Epithelial cell of proximal tubule (primary cell): ENCODE measurements around the gene CYP2A6. TPM values are rescaled to one million over a fixed set of nuclear protein-coding genes. Genes with fewer than 3 reads are reported as not detected.
A peak's percentile ranks its signal among the peaks of the same experiment; 100 is the strongest.

Experiments
- DNase-seq: peaks from one replicate; pipeline ENCODE4 v3.0.0-alpha.2; 2011; ENCODE audit warnings: low read depth
- H3K4me3 ChIP-seq: 2 replicates; pipeline ENCODE4 v1.5.1; 2011; ENCODE audit warnings: low read depth, mild to moderate bottlenecking, low read length
- total RNA-seq: library from RNA; depleted of rRNA; stranded (reverse); fragments of >200 nt; gene quantifications from 2 replicates; pipeline ENCODE4 v1.2.3, GENCODE V29; 2015
- TF ChIP-seq, protein P1 (sequence below): conservative IDR thresholded peaks from 2 replicates; pipeline ENCODE4 v1.5.1; 2012; ENCODE audit warnings: low read depth, mild to moderate bottlenecking, low read length

The CYP2A6 gene
- total RNA-seq, 1 donor from 2014 or later: not detected

DNA sequence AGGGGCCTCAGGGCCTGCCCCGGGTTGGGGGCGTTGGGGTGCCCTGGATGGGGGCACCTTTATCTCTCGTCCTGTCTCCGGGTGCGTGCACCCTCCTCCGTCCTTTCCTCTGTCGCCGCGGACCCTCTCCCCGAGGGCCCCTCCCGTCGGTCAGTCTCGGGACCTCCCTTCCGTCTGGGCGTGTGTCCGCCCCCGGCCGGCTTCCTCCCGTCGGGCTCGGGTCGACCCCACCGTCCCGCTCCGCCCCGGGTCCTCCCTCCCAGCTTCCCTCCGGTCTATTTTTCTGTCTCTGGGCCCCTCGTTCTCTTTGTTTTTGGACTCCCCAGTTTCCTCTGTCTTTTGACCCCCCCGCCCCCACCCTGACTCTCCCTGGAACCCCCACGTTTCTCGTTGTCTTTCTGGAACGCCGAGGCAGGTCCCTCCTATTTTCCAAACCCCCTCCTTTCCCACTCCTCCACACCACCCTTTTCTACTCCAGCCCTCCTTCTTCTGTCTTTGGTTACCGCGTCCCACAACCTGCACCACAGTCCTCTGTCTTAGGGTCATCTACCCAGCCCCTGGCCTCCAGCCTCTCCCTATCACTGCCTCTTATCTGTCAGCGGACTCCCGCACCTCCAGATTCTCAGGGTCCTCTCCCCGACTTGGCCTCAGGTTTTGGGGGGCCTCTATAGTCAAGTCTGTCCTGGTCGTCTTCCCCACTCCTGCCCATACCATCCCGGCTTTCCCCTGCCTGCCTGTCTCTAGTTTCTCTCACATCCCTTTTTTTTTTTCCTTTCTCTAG is 50.5 kb downstream of the CYP2A6 start:
- TF ChIP-seq, protein P1, sequence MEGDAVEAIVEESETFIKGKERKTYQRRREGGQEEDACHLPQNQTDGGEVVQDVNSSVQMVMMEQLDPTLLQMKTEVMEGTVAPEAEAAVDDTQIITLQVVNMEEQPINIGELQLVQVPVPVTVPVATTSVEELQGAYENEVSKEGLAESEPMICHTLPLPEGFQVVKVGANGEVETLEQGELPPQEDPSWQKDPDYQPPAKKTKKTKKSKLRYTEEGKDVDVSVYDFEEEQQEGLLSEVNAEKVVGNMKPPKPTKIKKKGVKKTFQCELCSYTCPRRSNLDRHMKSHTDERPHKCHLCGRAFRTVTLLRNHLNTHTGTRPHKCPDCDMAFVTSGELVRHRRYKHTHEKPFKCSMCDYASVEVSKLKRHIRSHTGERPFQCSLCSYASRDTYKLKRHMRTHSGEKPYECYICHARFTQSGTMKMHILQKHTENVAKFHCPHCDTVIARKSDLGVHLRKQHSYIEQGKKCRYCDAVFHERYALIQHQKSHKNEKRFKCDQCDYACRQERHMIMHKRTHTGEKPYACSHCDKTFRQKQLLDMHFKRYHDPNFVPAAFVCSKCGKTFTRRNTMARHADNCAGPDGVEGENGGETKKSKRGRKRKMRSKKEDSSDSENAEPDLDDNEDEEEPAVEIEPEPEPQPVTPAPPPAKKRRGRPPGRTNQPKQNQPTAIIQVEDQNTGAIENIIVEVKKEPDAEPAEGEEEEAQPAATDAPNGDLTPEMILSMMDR: no peak
- DNase-seq: no peak
- H3K4me3 ChIP-seq: peak overlapping the region; percentile 95

DNA sequence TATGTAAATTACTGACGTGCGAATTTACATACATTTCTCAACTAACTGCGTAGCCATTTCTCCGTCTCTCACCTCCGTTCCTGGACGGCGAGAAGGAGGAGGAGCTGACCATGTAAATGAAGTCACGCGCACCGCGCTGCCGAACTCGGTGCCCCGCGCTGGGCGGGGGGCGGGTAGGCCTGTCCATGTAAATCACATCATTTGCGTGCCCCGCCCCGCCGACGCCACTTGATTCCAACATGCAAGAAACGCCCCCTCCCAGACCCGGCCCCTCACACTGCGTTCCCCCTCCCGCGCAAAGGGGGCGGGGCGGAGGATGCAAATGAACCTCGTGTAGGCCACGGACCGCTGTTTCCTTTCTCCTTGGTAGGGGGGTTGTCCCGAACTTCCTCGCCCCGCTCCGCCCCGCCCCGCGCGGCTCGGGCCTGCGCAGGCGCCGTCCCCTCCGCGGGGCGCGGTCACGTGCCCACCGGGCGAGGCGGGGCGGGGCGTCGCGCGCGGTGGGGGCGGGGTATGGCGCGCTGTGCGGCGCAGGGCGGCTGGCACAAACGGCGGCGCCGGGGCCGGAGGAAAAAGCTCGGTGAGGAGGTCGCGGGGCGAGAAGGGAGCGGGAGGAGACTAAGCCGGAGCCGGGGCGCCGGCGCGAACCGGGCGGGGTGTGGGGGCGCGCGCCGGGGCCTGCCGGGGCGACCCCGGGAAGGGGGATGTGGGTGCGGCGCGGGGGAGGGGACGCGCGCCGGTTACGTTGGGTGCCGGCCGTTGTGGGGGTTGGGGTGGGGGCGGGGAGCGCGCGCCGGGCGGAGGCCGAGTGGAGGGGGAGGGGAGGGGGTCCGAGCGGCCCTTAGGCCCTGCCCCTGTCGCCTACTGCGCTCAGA is 51.3 kb downstream of the CYP2A6 start, which contains the start of gene EGLN2:
Gene EGLN2 (plus strand): TSS at position 509 of the 875 bp plus-strand sequence. CDS start 1,382 bp downstream, outside the sequence.
- DNase-seq: peak; percentile 82
- peak within 1 kb of the TSS; percentile 95 for H3K4me3 ChIP-seq
- TF ChIP-seq, protein P1: no peak

DNA sequence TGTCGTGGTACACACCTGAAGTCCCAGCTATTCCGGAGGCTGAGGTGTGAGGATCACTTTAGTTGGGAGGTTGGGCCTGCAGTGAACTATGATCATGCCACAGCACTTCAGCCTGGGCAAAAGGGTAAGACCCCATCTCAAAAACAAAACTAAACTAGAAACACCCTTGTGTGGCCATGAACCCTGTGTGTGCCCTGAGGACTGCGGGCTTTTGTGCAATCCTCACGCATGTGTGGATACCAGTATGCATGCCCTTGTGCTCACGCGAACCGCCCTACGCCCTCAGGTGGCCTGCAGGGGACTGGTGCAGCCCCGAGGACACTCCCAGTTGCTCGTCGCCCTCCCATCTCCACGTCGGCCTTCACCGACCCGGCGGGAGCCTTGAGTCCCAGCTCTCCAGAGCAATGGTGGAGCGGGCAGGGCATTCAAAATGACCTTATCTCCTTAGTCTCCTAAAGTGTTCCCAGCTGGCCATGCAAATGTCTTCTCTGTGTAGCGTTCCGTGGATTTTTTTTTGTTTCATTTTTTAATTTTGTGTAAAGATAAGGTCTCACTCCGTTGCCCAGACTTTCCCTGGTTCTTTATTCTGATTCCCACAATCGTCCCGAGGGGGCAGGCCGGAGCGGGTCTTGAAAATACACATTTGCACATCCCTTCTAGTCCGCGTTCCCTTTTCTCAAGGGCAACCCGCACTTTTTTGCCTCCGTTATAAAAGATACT is 52.1 kb downstream of the CYP2A6 start:
- DNase-seq: no peak
- H3K4me3 ChIP-seq: peak overlapping the region; percentile 56
- TF ChIP-seq, protein P1: peak; percentile 45

DNA sequence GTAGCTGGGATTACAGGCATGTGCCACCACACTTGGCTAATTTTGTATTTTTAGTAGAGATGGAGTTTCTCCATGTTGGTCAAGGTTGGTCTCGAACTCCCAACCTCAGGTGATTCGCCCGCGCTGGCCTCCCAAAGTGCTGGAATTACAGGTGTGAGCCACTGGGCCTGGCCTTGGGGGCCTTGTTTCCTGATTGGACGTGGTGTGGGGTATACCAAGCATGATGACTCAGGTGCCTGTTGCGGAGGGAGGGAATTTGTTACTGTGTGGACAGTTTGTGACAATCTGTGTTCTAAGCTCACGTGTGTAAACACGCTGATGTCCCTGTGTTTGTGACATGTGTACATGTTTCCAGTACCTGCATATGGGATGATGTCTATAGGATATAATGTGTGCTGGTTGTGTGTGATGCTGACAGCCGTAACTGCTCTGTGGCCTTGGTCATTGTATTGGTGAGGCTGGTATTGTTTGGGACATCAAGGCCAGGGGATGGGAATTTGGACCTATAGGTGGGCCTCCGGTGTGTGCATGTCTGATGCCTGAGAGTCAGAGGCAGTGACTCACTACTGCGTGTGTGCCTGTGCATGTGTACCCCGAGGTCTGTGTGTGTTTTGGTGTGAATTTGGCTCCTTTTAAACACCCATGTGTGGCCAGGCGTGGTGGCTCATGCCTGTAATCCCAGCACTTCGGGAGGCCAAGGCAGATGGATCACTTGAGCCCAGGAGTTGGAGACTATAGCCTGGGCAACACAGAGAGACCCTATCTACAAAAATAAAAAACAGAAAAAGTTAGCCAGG is 52.9 kb downstream of the CYP2A6 start:
- no peak for DNase-seq
- TF ChIP-seq, protein P1: no peak
- no peak overlapping the region for H3K4me3 ChIP-seq

Other genes starting within 250 kb of the CYP2A6 start
- 24.4 and 149 TPM in 2 replicates for gene LTBP4, start 249.1 kb downstream of the CYP2A6 start, total RNA-seq
- 13.3 and 32.0 TPM in 2 replicates for gene NUMBL, start 159.8 kb downstream of the CYP2A6 start, total RNA-seq
- 20.9 and 30.5 TPM in 2 replicates for gene COQ8B, start 133.6 kb downstream of the CYP2A6 start, total RNA-seq
- gene ITPKC, start 133.3 kb downstream of the CYP2A6 start, total RNA-seq: 13.7 and 17.6 TPM in 2 replicates
- gene ACTMAP, start 100.0 kb downstream of the CYP2A6 start, total RNA-seq: 2.2 and 3.3 TPM in 2 replicates
- 169 and 202 TPM in 2 replicates for gene SNRPA, start 99.2 kb downstream of the CYP2A6 start, total RNA-seq
- gene MIA, start 74.9 kb downstream of the CYP2A6 start, total RNA-seq: 0.80 TPM in 1 of 2 replicates, not detected in the other
- 20.6 and 23.6 TPM in 2 replicates for gene RAB4B, start 72.2 kb downstream of the CYP2A6 start, total RNA-seq
- 78.9 and 90.3 TPM in 2 replicates for gene EGLN2, start 51.3 kb downstream of the CYP2A6 start, total RNA-seq
- gene CYP2A7, start 31.8 kb upstream of the CYP2A6 start, total RNA-seq: not detected in 2 replicates
- 0.46 and 0.80 TPM in 2 replicates for gene CYP2B6, start 140.8 kb upstream of the CYP2A6 start, total RNA-seq
- gene CYP2A13, start 238.0 kb upstream of the CYP2A6 start, total RNA-seq: not detected in 2 replicates